HG03520 (cell line): ENCODE results near the gene TFAP2E.
"Not testable (repeated sequence)": the region's sequence is repeated elsewhere in the genome, so short reads cannot be mapped to it uniquely, and the experiment has no call there.

Source experiments
- ATAC-seq: cut with Tn5 transposase; IDR thresholded peaks from one replicate; pipeline ENCODE4 v1.9.1; 2021; ENCODE audit warnings: mild to moderate bottlenecking, moderate library complexity; ENCODE audit not compliant: unreplicated experiment

TFAP2E gene

GRCh38 chr1:35571263-35571662 lies 1.9 kb upstream of the TFAP2E start:
- ATAC-seq, result no peak

DNA sequence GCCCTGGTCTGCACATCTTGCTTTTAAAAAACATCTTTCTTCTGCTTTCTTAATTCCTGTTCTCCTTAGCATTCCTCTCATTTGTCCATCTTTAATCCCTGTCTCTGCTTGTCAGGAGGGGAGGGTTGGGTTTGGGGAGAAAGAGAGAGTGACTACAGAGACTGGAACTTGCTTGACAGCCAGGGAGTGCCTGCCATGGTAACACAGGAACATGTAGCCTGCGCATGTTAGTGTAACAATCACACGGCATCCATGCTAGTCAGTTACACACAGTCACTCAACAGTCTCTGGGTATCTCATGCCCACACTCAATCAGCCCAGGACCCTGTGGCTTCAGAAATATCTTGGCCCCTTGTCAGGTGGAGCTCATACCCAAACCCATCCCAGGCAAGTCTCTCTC lies 818 bp upstream of the TFAP2E start:
- ATAC-seq, result no peak

DNA sequence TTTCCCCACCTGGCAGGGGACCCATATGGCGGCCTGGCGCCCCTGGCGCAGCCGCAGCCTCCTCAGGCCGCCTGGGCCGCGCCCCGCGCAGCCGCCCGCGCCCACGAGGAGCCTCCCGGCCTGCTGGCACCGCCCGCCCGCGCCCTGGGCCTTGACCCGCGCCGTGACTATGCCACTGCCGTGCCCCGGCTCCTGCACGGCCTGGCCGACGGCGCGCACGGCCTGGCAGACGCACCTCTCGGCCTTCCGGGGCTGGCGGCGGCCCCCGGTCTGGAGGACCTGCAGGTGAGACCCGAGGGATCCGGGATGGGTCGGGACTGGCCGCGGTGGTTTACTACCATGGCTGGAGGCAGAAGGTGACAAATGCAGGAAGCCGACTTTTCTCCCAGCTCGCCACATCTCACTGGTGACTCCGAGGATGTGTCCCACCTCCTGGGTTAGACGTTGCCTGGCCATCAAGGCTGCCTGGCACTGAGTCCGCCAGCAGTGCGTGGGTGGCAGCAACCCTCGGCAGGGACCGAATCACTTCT lies 1.1 kb downstream of the TFAP2E start:
- ATAC-seq, result no peak

DNA sequence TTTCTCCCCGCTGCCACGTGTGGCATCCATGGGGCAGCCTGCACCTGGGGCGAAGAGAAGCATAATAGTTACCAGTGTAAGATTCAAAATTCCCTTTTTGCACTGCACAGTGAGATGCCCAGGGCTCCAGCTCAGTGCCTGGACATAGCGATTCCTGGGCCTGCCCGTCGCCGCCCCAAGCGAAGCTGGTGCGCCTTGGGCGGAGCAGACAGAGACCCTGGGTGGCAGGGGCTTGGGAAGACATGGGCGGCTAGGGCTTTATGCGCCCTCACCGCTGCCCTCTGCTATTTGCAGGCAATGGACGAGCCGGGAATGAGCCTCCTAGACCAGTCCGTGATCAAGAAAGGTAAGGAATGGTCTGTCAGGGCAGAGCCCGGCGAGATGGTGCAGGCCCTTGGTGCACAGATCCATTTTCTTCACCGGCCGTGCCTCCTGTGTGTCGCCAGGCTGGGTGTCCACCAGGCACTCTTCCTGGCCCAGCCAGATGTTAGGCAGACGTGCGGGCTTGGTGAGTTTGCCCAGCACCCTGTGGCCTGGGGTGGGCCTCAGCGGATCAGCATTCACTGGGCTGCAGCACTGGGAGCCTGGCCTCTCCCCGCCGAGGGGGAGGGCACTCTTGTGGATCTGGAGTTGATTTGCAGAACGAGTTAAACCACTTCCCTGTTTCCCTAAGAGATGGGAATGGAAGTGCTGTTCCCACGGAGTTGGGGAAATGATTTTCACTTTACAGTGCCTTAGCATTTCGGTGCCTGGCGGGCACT lies 1.7 kb downstream of the TFAP2E start:
- no peak for ATAC-seq

DNA sequence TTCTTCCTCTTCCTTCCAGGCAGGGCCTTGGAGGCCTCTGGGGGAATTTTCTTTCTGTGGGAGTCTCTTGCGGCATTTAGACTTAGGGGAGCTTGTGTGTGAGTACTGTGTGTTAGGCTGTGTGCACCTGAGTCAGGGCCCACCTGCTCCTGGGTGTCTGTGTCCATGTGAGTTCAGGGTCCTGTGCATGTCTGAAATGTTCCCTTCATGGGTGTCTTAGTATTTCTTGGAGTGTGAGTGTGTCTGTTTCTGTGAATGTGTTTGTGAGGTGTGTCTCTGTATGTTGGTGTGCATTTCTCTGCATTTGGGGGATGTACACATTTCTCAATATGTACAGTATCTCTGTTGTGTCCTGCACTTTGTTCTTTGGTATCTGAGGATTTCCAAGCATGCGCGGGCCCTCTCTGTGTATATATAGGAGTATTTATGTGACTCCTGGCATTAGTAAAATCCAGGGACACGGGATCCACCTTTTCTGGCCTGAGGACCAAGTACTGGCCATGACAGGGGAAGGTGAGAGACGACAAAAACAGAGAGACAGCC lies 2.4 kb downstream of the TFAP2E start:
- no peak for ATAC-seq

DNA sequence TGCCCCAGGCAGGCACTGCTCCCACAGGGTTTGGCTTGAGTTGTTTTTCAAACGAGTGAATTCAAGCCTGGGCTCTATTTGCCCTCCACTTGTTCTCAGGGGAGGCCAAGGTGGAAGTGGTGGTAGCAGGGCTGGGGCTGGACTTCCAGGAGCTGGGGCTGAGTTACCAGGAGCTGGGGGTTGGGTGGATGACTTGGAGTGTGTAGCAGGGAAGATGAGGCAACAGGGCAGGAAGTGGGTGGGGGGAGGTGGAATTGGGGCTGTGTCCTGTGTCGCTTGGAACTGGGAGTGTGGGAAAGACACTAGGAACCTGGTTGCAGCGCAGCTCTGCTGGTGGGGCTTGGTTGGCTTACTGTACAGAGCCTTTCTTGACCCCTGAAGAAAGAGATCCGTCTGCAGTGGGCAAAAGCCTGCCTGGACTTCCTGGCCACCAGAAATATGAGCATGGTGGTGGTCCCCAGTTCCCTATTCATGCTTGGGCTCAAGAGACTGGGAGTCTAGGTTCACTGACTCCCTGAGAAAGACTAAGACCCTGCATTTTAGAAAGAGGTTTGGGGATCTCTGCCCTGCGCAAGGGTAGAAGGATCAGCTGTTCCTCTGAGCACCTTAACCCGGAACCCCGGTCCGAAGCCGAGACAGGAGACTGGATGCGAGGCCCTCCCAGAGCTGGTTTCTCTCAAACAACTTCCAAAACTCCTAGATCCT lies 3.1 kb downstream of the TFAP2E start:
- ATAC-seq, result no peak

- not testable (repeated sequence) for ATAC-seq
Measured at GRCh38 chr1:35576766-35577070, 3.6 kb downstream of the TFAP2E start.

GRCh38 chr1:35577071-35577998 lies 4.2 kb downstream of the TFAP2E start:
- peak; percentile 51 for ATAC-seq

- ATAC-seq, result no peak
Measured at GRCh38 chr1:35580949-35581388, 7.9 kb downstream of the TFAP2E start.

DNA sequence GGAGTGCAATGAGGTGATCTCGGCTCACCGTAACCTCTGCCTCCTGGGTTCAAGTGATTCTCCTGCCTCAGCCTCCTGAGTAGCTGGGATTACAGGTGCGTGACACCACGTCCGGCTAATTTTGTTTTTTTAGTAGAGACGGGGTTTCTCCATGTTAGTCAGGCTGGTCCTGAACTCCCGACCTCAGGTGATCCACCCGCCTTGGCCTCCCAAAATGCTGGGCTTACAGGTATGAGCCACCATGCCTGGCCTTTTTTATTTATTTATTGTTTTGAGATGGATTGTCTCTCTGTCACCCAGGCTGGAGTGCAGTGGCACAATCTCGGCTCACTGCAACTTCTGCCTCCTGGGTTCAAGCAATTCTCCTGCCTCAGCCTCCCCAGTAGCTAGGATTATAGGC lies 8.5 kb downstream of the TFAP2E start:
- ATAC-seq, result not testable (repeated sequence)

DNA sequence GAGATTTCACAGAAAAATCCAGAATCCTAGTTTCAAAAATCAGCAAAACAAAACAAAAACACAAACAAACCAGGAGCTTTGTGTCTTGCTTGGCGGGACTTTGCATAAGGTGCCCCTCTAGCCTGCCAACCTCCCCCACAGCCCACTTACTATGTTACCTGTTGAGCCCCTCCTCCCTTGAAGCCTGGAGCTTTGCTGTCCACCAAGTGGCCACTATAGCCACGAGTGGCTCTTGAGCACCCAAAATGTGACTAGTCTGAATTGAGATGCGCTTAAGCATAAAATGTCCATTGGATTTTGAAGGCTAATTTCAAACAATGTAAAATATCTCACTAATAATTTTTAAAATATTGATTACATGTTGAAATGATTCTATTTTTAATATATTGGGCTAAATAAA lies 12.2 kb downstream of the TFAP2E start:
- ATAC-seq, result no peak

GRCh38 chr1:35585805-35586204 lies 12.7 kb downstream of the TFAP2E start:
- not testable (repeated sequence) for ATAC-seq

DNA sequence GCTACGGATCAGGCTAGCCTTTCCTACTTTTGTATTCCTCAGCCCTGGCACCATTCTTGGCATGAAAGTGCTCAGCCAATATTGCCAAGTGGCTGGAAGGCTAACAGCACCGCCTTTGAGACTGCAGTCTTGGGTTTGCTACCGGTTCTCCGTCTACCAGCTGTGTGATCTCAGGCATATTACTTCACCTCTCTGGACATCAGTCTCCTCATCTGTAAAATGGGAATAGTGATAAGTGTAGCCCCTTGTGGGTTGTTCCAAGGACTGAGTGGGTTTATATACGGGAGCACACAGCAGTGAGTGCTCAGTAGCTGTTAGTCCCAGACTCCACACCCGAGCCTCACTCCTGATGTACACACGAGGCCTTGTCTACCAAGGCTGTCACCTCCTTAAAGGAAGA lies 13.7 kb downstream of the TFAP2E start:
- ATAC-seq, result no peak

DNA sequence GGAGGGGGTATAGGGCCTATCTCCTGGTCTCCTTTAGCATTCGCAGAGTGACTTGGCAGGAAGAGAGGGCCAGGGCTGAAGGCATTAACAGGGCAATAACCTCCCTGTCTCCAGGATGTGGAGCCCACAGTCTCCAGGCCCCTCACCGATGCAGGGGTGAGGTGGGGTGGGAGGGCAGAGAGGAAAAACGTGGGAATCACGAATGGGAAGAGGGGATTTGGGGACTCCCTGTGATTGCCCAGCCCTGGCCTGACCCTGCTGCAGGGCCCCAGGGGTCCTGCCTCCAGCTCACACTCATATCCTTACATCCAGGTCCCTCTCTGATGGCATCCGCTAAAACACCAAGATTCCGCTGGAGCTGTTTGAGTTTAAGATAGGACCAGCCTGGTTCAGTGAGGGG lies 14.6 kb downstream of the TFAP2E start:
- ATAC-seq, result no peak

DNA sequence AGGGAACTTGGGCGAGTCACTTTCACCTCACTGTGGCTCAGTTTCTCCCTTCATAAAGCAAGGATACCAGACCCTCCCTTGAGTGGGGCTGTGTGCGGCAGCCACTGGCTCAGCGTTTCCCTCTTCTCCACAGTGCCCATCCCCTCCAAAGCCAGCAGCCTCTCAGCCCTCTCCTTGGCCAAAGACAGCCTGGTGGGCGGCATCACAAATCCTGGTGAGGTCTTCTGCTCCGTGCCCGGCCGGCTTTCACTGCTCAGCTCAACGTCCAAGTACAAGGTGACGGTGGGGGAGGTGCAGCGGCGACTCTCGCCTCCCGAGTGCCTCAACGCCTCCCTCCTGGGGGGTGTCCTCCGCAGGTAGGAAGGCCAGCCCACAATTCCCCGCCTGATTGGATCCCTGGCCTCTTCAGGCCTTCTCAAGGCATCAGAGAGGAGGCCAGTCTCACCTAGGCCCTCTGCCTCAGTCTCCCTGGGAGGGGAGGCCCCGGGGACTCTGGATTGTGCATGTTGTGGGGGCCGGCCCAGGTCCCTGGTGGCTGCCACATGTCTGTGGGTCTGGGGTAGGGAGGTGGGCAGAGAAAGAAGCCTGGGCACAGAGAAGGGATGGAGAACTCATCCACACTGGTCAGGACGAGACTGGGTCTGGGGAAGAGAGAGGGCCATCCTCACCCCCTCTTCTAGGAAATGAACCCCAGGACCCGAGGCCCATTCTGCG lies 15.2 kb downstream of the TFAP2E start:
- no peak for ATAC-seq

DNA sequence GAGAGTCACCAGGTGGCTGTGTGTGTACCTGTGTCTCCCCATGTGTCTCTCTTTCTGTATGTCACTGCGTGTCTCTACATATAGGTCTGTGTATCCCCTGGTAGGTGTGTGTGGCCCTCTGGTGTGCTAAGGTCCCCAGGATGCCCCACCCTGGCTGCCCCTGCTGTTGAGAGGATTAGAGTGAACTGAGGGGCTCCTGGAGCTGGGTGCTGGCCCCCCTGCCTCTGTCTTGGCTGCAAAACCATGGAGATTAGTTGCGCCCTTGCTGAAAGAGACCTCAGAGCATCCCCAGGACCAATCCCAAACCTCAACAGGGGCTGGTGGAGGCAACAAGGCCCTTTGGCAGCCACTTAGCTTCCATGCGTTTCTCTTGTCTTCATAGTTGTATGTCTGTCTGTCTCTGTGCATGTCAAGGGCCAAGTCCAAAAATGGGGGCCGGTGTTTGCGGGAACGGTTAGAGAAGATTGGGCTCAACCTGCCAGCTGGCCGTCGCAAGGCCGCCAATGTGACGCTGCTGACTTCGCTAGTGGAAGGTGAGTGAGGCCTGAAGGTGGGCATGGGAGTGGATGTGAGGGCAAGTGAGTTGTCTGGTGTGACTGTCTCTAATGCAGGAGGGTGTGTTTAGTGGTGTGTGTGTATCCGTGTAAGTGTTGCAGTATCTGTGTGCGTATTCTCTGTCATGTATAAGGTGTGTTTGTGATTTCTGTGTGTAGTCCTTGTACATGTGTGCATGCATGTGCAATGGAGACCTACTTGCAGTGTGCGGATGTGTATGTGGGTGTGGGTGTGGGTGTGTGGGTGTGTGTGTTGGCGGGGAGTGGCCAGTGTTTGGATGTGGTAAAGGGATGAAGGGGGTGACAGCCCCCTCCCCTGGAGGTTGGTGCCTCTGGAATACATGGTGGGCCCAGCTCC lies 16.7 kb downstream of the TFAP2E start:
- ATAC-seq, result no peak

DNA sequence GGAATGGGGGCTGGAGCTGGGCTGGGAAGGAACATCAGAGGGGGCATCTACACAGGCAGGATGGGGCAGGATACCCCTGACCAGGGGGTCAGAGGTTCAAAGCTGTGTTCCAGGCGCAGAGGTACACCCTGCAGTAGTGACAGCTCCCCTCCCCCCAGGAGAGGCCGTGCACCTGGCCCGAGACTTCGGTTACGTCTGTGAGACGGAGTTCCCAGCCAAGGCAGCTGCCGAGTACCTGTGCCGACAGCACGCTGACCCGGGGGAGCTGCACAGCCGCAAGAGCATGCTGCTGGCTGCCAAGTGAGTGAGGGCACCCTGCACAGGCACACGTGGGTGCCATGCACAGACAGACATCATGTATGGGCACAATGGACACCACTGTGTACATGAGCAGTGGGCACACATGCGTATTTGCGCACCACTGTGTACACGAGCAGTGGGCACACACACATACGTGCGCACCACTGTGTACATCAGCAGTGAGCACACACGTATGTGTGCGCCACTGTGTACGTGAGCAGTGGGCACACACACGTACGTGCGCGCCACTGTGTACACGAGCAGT lies 17.4 kb downstream of the TFAP2E start:
- ATAC-seq, result no peak

DNA sequence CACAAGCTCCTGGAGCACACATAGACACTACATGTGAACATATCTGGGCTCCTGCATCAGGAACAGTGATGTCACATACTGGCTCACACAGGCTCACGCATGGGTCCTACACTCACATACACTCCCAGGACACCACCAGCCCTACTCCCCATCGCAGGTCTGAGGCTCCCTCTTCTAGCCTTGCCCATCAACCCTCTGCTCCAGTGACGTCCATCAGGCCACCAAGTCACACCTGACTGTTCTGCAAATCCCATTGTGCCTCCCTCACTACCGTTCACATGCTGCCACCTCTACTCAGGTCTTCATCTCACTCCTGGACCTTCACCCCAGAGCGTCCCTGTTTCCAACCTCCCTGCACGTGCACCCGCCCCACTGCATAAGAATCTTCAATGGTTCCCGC lies 18.1 kb downstream of the TFAP2E start:
- ATAC-seq, result no peak
